H1 (cell line): ENCODE measurements around the gene PPP1R1B. TPM values are rescaled to one million over a fixed set of nuclear protein-coding genes. Genes with fewer than 3 reads are reported as not detected.

ENCODE experiments used
- CTCF ChIA-PET: fragments of 300-600 bp; sonication (Branson Sonifier 250); formaldehyde crosslinking; loops from one replicate; lab custom pipeline; 2021; ENCODE audit not compliant: partially characterized antibody; lab: Charles Lee
- POLR2A ChIA-PET: fragments of 300-600 bp; sonication (Branson Sonifier 250); formaldehyde crosslinking; loops from one replicate; lab custom pipeline; 2021; ENCODE audit warnings: inconsistent platforms; ENCODE audit not compliant: partially characterized antibody; lab: Charles Lee
- DNase-seq, 2 experiments: peaks; one replicate each; pipeline versions ENCODE4 v3.0.0 to v3.0.0-alpha.2; 2010 to 2022; ENCODE audit warnings: low spot score in 2 of 2, low read depth in 1 of 2, mixed read lengths in 1 of 2
- FAIRE-seq: peaks from 2 replicates; lab custom pipeline; 2011; peaks lifted over from hg19 to GRCh38; lab: Jason Lieb, UNC
- H2AFZ ChIP-seq: 2 replicates; pipeline ENCODE4 v1.8.1; 2012; ENCODE audit warnings: low read length, inconsistent platforms
- H2AK5ac ChIP-seq: 2 replicates; pipeline ENCODE4 v1.6.1; 2013; ENCODE audit warnings: low read depth, low read length
- H2BK120ac ChIP-seq: replicated peaks from 2 replicates; pipeline ENCODE3; 2013; ENCODE audit warnings: low read depth, low read length, inconsistent platforms
- H2BK12ac ChIP-seq: 2 replicates; pipeline ENCODE4 v1.6.1; 2013; ENCODE audit warnings: low read depth, low read length
- H2BK15ac ChIP-seq: 2 replicates; pipeline ENCODE4 v1.6.1; 2013; ENCODE audit warnings: low read length
- H2BK20ac ChIP-seq: 2 replicates; pipeline ENCODE4 v1.6.1; 2013; ENCODE audit warnings: low read length
- H2BK5ac ChIP-seq: 2 replicates; pipeline ENCODE4 v1.6.1; 2013; ENCODE audit warnings: low read depth, low read length
- H3K14ac ChIP-seq: 2 replicates; pipeline ENCODE4 v1.6.1; 2013; ENCODE audit warnings: inconsistent platforms; ENCODE audit not compliant: insufficient read length
- H3K18ac ChIP-seq: 2 replicates; pipeline ENCODE4 v1.6.1; 2013; ENCODE audit warnings: low read length; ENCODE audit errors: extremely low read depth
- H3K23ac ChIP-seq: 2 replicates; pipeline ENCODE4 v1.6.1; 2013; ENCODE audit warnings: inconsistent platforms; ENCODE audit not compliant: insufficient read length
- H3K23me2 ChIP-seq: 2 replicates; pipeline ENCODE4 v1.6.1; 2013; ENCODE audit warnings: low read depth, low read length
- H3K27ac ChIP-seq: 2 replicates; pipeline ENCODE4 v1.6.1; 2011; ENCODE audit warnings: low read depth, low read length, inconsistent platforms
- H3K27me3 ChIP-seq, 4 experiments: replicated peaks in 1 of 4; 1 replicate in 1 of 4; 2 replicates in 3 of 4; pipeline versions ENCODE4 v1.6.1 to v1.8.1; 2011 to 2013; ENCODE audit warnings: low read length in 3 of 4, mild to moderate bottlenecking in 3 of 4, inconsistent platforms in 2 of 4, mixed read lengths in 2 of 4, moderate library complexity in 1 of 4; ENCODE audit not compliant: control insufficient read depth in 3 of 4, insufficient read depth in 3 of 4; ENCODE audit errors: extremely low read depth in 1 of 4
- H3K36me3 ChIP-seq, 4 experiments: 2 replicates each; pipeline versions ENCODE4 v1.6.1 to v1.8.1; 2011 to 2013; ENCODE audit warnings: mild to moderate bottlenecking in 4 of 4, low read length in 3 of 4, moderate library complexity in 2 of 4, control low read depth in 1 of 4, inconsistent platforms in 1 of 4; ENCODE audit not compliant: insufficient read depth in 4 of 4, control insufficient read depth in 2 of 4
- H3K4ac ChIP-seq: replicated peaks from 2 replicates; pipeline ENCODE3; 2013; ENCODE audit warnings: low read length, low read depth, mixed read lengths, inconsistent platforms; ENCODE audit not compliant: insufficient read length
- H3K4me1 ChIP-seq, 4 experiments: replicated peaks in 1 of 4; 1 replicate in 1 of 4; 2 replicates in 3 of 4; pipeline versions ENCODE4 v1.6.1 to v1.8.1; 2011 to 2013; ENCODE audit warnings: low read length in 3 of 4, inconsistent platforms in 2 of 4, mixed read lengths in 1 of 4; ENCODE audit not compliant: insufficient read depth in 4 of 4, control insufficient read depth in 3 of 4
- H3K4me2 ChIP-seq, 2 experiments: 2 replicates each; pipeline versions ENCODE4 v1.6.1 to v1.8.1; 2011 to 2013; ENCODE audit warnings: low read depth in 2 of 2, low read length in 2 of 2, control low read depth in 1 of 2, inconsistent platforms in 1 of 2, mild to moderate bottlenecking in 1 of 2; ENCODE audit not compliant: insufficient read depth in 1 of 2
- H3K4me3 ChIP-seq, 4 experiments: fragments of 200-600, 300-600 bp in 1 of 4; sonication (generic), shearing (Covaris generic), sonication (Bioruptor Twin) in 1 of 4; 2 replicates each; pipeline versions ENCODE4 v1.5.1 to v1.8.1; 2011 to 2016; ENCODE audit warnings: low read length in 4 of 4, low read depth in 3 of 4, control low read depth in 2 of 4, inconsistent platforms in 2 of 4, mild to moderate bottlenecking in 2 of 4, mixed read lengths in 1 of 4, moderate library complexity in 1 of 4; ENCODE audit not compliant: insufficient read depth in 2 of 4; ENCODE audit errors: extremely low read depth in 1 of 4
- H3K56ac ChIP-seq: replicated peaks from 2 replicates; pipeline ENCODE3; 2013; ENCODE audit warnings: low read depth, mild to moderate bottlenecking, mixed read lengths, low read length, inconsistent platforms; ENCODE audit not compliant: insufficient read length
- H3K79me1 ChIP-seq: 2 replicates; pipeline ENCODE4 v1.6.1; 2013; ENCODE audit warnings: low read depth, low read length, control low read depth
- H3K79me2 ChIP-seq, 2 experiments: 2 replicates each; pipeline versions ENCODE4 v1.6.1 to v1.8.1; 2012 to 2013; ENCODE audit warnings: low read length in 2 of 2, mild to moderate bottlenecking in 2 of 2, inconsistent platforms in 1 of 2; ENCODE audit not compliant: insufficient read depth in 2 of 2, control insufficient read depth in 1 of 2
- H3K9ac ChIP-seq, 4 experiments: replicated peaks in 1 of 4; 1 replicate in 1 of 4; 2 replicates in 3 of 4; pipeline versions ENCODE4 v1.6.1 to v1.8.1; 2011 to 2013; ENCODE audit warnings: low read depth in 3 of 4, low read length in 3 of 4, control low read depth in 2 of 4, mild to moderate bottlenecking in 2 of 4, moderate library complexity in 2 of 4, inconsistent platforms in 1 of 4; ENCODE audit errors: extremely low read depth in 1 of 4
- H3K9me3 ChIP-seq, 2 experiments: 2 replicates each; pipeline versions ENCODE4 v1.6.1 to v1.8.1; 2012 to 2013; ENCODE audit warnings: mild to moderate bottlenecking in 2 of 2, moderate library complexity in 2 of 2, control low read depth in 1 of 2, inconsistent platforms in 1 of 2, low read depth in 1 of 2, low read length in 1 of 2, mixed read lengths in 1 of 2; ENCODE audit not compliant: insufficient read depth in 2 of 2
- H4K20me1 ChIP-seq, 2 experiments: replicated peaks in 1 of 2; 2 replicates each; pipeline versions ENCODE3 to v1.8.1; 2011 to 2013; ENCODE audit warnings: inconsistent platforms in 2 of 2, low read length in 2 of 2, mild to moderate bottlenecking in 1 of 2; ENCODE audit not compliant: insufficient read depth in 2 of 2, control insufficient read depth in 1 of 2
- H4K5ac ChIP-seq: 2 replicates; pipeline ENCODE4 v1.6.1; 2013; ENCODE audit warnings: low read length, low read depth, mixed read lengths, inconsistent platforms; ENCODE audit not compliant: insufficient read length
- H4K8ac ChIP-seq: 2 replicates; pipeline ENCODE4 v1.8.0; 2013; ENCODE audit warnings: mild to moderate bottlenecking, moderate library complexity, low read length, inconsistent platforms; ENCODE audit not compliant: insufficient read depth; ENCODE audit errors: extremely low read depth
- H4K91ac ChIP-seq: replicated peaks from 2 replicates; pipeline ENCODE3; 2013; ENCODE audit warnings: low read length, mixed read lengths, inconsistent platforms; ENCODE audit not compliant: insufficient read length
- EZH2 ChIP-seq: fragments of 200-600 bp; sonication (generic); IDR thresholded peaks from 2 replicates; pipeline ENCODE4 v1.7.1; 2012; ENCODE audit warnings: low read depth, mild to moderate bottlenecking, moderate library complexity, low read length, inconsistent platforms; ENCODE audit not compliant: severe bottlenecking
- TEAD4 ChIP-seq: IDR thresholded peaks from 2 replicates; pipeline ENCODE4 v1.6.1; 2012; ENCODE audit warnings: low read depth, low read length, inconsistent platforms, mixed read lengths
- WGBS, 2 experiments: shearing (Covaris generic) in 1 of 2; methylation state at CpG; one replicate each; pipeline versions ENCODE4 v1.1.6 to v1.1.7; 2013 to 2015; ENCODE audit warnings: low lambda C conversion rate in 2 of 2, mixed read lengths in 2 of 2, inconsistent platforms in 1 of 2, low coverage in 1 of 2, missing lambda C conversion rate in 1 of 2; ENCODE audit not compliant: insufficient replicate concordance in 2 of 2, insufficient coverage in 1 of 2, insufficient read length in 1 of 2; ENCODE audit errors: extremely low coverage in 1 of 2, missing lambda C conversion rate in 1 of 2; 5-methylcytosine and 5-hydroxymethylcytosine counted together
- polyA plus RNA-seq, 7 experiments: library from polyadenylated mRNA; depleted of rRNA in 3 of 7; stranded (reverse) in 5 of 7; unstranded in 2 of 7; fragments of >200 nt in 5 of 7; fragments of 200-250 nt in 2 of 7; gene quantifications; 1 replicate in 5 of 7; 2 replicates in 1 of 7; 4 replicates in 1 of 7; pipeline versions ENCODE4 v1.2.1 to v1.2.3, GENCODE V29; 2011 to 2013; ENCODE audit warnings: missing spikeins in 2 of 7, mixed read lengths in 2 of 7
- total RNA-seq: library from RNA; stranded (reverse); fragmentation: NEBNext Ultra II Directional; extraction: Animal tissue kit (Norgen Biotek cat#: 25700); gene quantifications from 2 replicates; pipeline ENCODE4 v1.2.1, GENCODE V29; 2021

Gene PPP1R1B
- total and polyA plus RNA-seq, 2 of the 8 experiments (the other 6 are each of a cell fraction or from before 2014, with no cell fraction given): 10.7 to 22.3 TPM

DNA sequence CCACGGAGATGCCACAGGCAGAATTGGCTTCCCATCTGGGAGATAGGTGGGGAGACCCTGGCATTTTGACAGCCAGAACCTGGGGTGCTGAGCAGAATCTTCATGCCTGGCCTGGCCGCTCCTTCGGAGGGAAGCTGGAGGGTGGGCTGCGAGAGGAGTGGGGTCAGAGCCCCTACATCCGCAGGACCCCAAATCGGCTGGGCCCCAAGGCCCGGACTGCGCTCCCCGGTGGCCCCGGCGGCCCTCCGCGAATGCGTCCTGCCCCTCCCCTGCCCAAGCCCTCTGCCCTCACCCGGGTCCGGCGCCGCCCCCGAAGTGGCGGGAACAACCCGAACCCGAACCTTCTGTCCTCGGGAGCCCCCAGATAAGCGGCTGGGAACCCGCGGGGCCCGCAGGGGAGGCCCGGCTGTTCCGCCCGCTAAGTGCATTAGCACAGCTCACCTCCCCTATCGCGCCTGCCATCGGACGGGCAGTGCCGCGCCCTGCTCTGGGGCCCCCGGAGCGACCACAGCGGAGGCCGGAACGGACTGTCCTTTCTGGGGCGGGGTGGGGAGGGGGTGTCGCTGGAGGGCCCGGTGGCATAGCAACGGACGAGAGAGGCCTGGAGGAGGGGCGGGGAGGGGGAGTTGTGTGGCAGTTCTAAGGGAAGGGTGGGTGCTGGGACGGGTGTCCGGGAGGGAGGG is 40.7 kb downstream of the PPP1R1B start:
- 20% methylated on average over 10 of the region's 49 CpGs; no CpG with 5 or more reads in 1 of the 2 experiments for WGBS, 2 experiments
- no peak overlapping the region for H2BK5ac ChIP-seq
- no peaks in the 10 kb centered on the region for H3K9me3 ChIP-seq
- TF ChIP-seq EZH2 (peak; percentile 40), TEAD4 (no peak)
- no peak overlapping the region for H3K27ac ChIP-seq
- no peak overlapping the region for H3K14ac ChIP-seq
- DNase-seq: peak in 1 of 2 experiments; percentile 74
- H3K79me2 ChIP-seq: no peaks in the 10 kb centered on the region
- H2BK20ac ChIP-seq: no peak overlapping the region
- peak overlapping the region; percentile 30 for H4K8ac ChIP-seq
- no peak overlapping the region for H4K91ac ChIP-seq
- H3K23me2 ChIP-seq: peaks cover 11% of the 10 kb centered on the region; the same call in 1 of the 2 replicates
- peaks cover 0 to 50% (median 43%) of the 10 kb centered on the region in 4 experiments; a peak in 6 of 7 replicates for H3K4me1 ChIP-seq
- H3K9ac ChIP-seq: peak overlapping the region in 1 of 4 experiments; percentile 36; a peak in 2 of 7 replicates
- H2AK5ac ChIP-seq: no peak overlapping the region
- ChIA-PET POLR2A (interaction anchor here (0.7 to 32.5 kb wide), 8 partner anchors 14 to 47 kb away, joined by 3 to 708 read pairs (median 6); partner anchors contain the start of genes ERBB2, PGAP3 and STARD3), CTCF (interaction anchor here (1.0 to 52.4 kb wide), 9 partner anchors 15 to 141 kb away, joined by 3 to 1885 read pairs (median 4); partner anchors contain the start of genes ERBB2, MIEN1, PGAP3 and PPP1R1B)
- no peak overlapping the region for H3K56ac ChIP-seq
- H3K27me3 ChIP-seq: peaks cover 0 to 25% (median 6%) of the 10 kb centered on the region in 4 experiments; a peak in 4 of 7 replicates
- H3K4me2 ChIP-seq: peak overlapping the region; percentile 70 to 79
- no peak overlapping the region for H4K5ac ChIP-seq
- no peak overlapping the region for H2AFZ ChIP-seq
- peaks cover 0 to 2% of the 10 kb centered on the region in 2 experiments for H4K20me1 ChIP-seq
- no peaks in the 10 kb centered on the region for H3K79me1 ChIP-seq
- peak overlapping the region; percentile 32 for H3K4ac ChIP-seq
- peak overlapping the region; percentile 84; the same call in 1 of the 2 replicates for H2BK12ac ChIP-seq
- FAIRE-seq: no peak
- H3K4me3 ChIP-seq: peak overlapping the region; percentile 29 to 67 (median 32); a peak in 7 of 8 replicates
- peak overlapping the region; percentile 95; the same call in 1 of the 2 replicates for H2BK15ac ChIP-seq
- H3K18ac ChIP-seq: peak overlapping the region; percentile 60
- no peak overlapping the region for H2BK120ac ChIP-seq
- H3K23ac ChIP-seq: no peak overlapping the region
- no peaks in the 10 kb centered on the region; a peak in 1 of 8 replicates for H3K36me3 ChIP-seq
